WTC11 (cell line): ENCODE results near the gene KAT7. TPM values are rescaled to one million over a fixed set of nuclear protein-coding genes. Genes with fewer than 3 reads are reported as not detected.

Source experiments
- ATAC-seq: fragments of 200-7000 bp; cut with Tn5 transposase; 2 replicates; pipeline ENCODE4 v1.10.0; 2021; ENCODE audit warnings: mild to moderate bottlenecking, moderate library complexity
- CTCF ChIA-PET: fragments of 300-600 bp; sonication (Branson Sonifier 250); formaldehyde crosslinking; loops from one replicate; lab custom pipeline; 2021; ENCODE audit warnings: antibody characterized with exemption; lab: Charles Lee
- POLR2A ChIA-PET: fragments of 350-600 bp; sonication (Branson Sonifier 250); formaldehyde crosslinking; loops from one replicate; lab custom pipeline; 2021; ENCODE audit warnings: antibody characterized with exemption; lab: Charles Lee
- DNase-seq: peaks from one replicate; pipeline ENCODE4 v3.0.0; 2021; ENCODE audit warnings: low spot score
- H3K27ac Mint-ChIP-seq: 2 replicates; pipeline ENCODE4 v1.8.0; 2021; ENCODE audit warnings: mixed read lengths
- H3K27me3 Mint-ChIP-seq: 2 replicates; pipeline ENCODE4 v1.8.0; 2021; ENCODE audit warnings: low read depth, mild to moderate bottlenecking, moderate library complexity, mixed read lengths
- H3K36me3 Mint-ChIP-seq: 2 replicates; pipeline ENCODE4 v1.8.0; 2021; ENCODE audit warnings: mixed read lengths
- H3K4me1 Mint-ChIP-seq: 2 replicates; pipeline ENCODE4 v1.8.0; 2022; ENCODE audit warnings: mixed read lengths
- H3K4me3 Mint-ChIP-seq: 2 replicates; pipeline ENCODE4 v1.8.0; 2021; ENCODE audit warnings: mild to moderate bottlenecking, moderate library complexity, mixed read lengths
- H3K9me3 Mint-ChIP-seq: 2 replicates; pipeline ENCODE4 v1.8.0; 2021; ENCODE audit warnings: mixed read lengths
- CTCF ChIP-seq: fragments of 200-600 bp; IDR thresholded peaks from 2 replicates; pipeline ENCODE4 v1.8.0; 2022; ENCODE audit warnings: antibody characterized with exemption
- FOXK1 ChIP-seq: sonication (generic); formaldehyde crosslinking; IDR thresholded peaks from 2 replicates; pipeline ENCODE4 v1.8.0; 2022; ENCODE audit warnings: mild to moderate bottlenecking, moderate library complexity, missing genetic modification reagents
- MXD4 ChIP-seq: fragments of 250-450 bp; sonication (Bioruptor Pico); IDR thresholded peaks from 2 replicates; pipeline ENCODE4 v1.8.0; 2021; ENCODE audit warnings: mild to moderate bottlenecking, moderate library complexity, borderline replicate concordance
- MYBL2 ChIP-seq: sonication (generic); formaldehyde crosslinking; IDR thresholded peaks from 2 replicates; pipeline ENCODE4 v1.8.1; 2023; ENCODE audit warnings: mild to moderate bottlenecking, moderate library complexity, missing genetic modification reagents
- NFYB ChIP-seq: sonication (generic); formaldehyde crosslinking; conservative IDR thresholded peaks from 2 replicates; pipeline ENCODE4 v1.8.0; 2022; ENCODE audit warnings: low read depth, missing genetic modification reagents
- TEAD4 ChIP-seq: sonication (generic); formaldehyde crosslinking; IDR thresholded peaks from 2 replicates; pipeline ENCODE4 v1.8.0; 2022; ENCODE audit warnings: mild to moderate bottlenecking, missing genetic modification reagents
- total RNA-seq: library from RNA; stranded (reverse); gene quantifications from 3 replicates; pipeline ENCODE4 v1.2.3, GENCODE V29; 2021
- TF ChIP-seq, protein P1 (sequence below): sonication (generic); formaldehyde crosslinking; conservative IDR thresholded peaks from 2 replicates; pipeline ENCODE4 v1.8.1; 2022; ENCODE audit warnings: mild to moderate bottlenecking, missing genetic modification reagents
- TF ChIP-seq, protein P2 (sequence below): sonication (generic); formaldehyde crosslinking; IDR thresholded peaks from 2 replicates; pipeline ENCODE4 v1.8.1; 2022; ENCODE audit warnings: missing genetic modification reagents, borderline replicate concordance
- TF ChIP-seq, protein P3 (sequence below): sonication (generic); formaldehyde crosslinking; IDR thresholded peaks from 2 replicates; pipeline ENCODE4 v1.8.1; 2022; ENCODE audit warnings: low read depth, missing genetic modification reagents, borderline replicate concordance
- TF ChIP-seq, protein P4 (sequence below): sonication (generic); formaldehyde crosslinking; IDR thresholded peaks from 2 replicates; pipeline ENCODE4 v1.8.0; 2022; ENCODE audit warnings: mild to moderate bottlenecking, missing genetic modification reagents

The KAT7 gene
- total RNA-seq, 1 experiment from 2014 or later = 199 TPM

DNA sequence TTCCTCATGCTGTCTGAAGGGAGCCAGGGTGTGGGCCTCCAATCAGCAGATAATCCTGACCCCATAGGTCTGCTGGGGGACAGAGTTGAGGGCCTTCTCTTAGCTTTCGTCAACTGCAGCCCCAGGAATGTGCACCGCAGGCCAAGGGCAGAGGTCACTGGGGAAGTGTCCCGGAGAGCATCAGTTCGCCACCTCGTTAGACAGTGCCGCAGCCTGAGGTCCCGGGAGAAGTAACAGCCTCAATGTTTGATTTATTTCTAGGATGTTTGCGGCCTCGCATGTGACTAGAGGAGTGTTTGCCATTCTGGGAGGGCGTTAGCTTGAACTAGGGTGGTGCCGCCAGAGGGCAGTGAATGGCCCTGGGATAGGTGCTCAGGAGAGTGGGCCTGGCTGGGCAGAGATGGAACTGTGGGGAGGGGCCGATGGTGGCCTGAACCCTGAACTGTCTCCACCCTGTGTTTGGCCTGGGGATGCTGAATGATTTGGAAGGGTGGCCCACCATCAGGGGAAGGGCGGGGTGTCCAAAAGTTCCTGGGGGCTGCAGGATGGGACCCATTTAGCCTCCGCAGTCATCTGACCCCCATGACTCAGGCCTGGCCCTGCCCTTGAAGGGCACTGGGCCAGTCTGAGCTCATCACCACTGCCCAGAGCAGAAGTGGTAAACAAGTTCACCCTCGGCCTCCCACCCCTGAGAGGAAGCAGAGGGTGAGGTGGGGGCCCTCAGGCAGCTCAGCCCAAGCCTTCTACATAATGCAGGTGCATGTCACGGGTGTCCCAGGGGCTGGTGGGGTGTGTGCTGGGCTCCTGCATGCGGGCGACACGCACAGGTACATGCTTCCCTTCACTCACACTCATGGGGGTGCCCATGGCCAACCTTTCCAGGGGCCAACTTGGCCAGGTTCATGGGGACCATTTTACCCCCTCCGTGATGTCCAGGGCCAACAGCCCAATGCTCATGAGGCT, 71.8 kb downstream of the KAT7 start:
- H3K9me3 Mint-ChIP-seq = no peaks in the 10 kb centered on the region
- H3K4me3 Mint-ChIP-seq = no peak overlapping the region
- H3K4me1 Mint-ChIP-seq = peaks cover 32% of the 10 kb centered on the region
- ChIA-PET POLR2A (interaction anchor here (1.0 to 1.9 kb wide), 2 partner anchors 15 to 137 kb away, joined by 3 to 4 read pairs; no protein-coding TSS in a partner anchor), CTCF (interaction anchor here (0.6 to 5.6 kb wide), 19 partner anchors 9 to 303 kb away, joined by 3 to 269 read pairs (median 4); partner anchors contain the start of genes DLX3 and ITGA3)
- peak; percentile 73 for ATAC-seq
- H3K27ac Mint-ChIP-seq = peak overlapping the region; percentile 14; the same call in 1 of the 2 replicates
- no peaks in the 10 kb centered on the region for H3K36me3 Mint-ChIP-seq
- peaks cover 3% of the 10 kb centered on the region for H3K27me3 Mint-ChIP-seq
- DNase-seq = peak; percentile 49
- TF ChIP-seq TEAD4 (CRISPR knock-in tag) (no peak), NFYB (CRISPR knock-in tag) (no peak), MXD4 (CRISPR knock-in tag) (no peak)
- TF ChIP-seq, protein P1, sequence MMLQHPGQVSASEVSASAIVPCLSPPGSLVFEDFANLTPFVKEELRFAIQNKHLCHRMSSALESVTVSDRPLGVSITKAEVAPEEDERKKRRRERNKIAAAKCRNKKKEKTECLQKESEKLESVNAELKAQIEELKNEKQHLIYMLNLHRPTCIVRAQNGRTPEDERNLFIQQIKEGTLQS (CRISPR knock-in tag) = no peak
- TF ChIP-seq, protein P2, sequence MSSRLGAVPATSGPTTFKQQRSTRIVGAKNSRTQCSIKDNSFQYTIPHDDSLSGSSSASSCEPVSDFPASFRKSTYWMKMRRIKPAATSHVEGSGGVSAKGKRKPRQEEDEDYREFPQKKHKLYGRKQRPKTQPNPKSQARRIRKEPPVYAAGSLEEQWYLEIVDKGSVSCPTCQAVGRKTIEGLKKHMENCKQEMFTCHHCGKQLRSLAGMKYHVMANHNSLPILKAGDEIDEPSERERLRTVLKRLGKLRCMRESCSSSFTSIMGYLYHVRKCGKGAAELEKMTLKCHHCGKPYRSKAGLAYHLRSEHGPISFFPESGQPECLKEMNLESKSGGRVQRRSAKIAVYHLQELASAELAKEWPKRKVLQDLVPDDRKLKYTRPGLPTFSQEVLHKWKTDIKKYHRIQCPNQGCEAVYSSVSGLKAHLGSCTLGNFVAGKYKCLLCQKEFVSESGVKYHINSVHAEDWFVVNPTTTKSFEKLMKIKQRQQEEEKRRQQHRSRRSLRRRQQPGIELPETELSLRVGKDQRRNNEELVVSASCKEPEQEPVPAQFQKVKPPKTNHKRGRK = no peak
- TF ChIP-seq, protein P3, sequence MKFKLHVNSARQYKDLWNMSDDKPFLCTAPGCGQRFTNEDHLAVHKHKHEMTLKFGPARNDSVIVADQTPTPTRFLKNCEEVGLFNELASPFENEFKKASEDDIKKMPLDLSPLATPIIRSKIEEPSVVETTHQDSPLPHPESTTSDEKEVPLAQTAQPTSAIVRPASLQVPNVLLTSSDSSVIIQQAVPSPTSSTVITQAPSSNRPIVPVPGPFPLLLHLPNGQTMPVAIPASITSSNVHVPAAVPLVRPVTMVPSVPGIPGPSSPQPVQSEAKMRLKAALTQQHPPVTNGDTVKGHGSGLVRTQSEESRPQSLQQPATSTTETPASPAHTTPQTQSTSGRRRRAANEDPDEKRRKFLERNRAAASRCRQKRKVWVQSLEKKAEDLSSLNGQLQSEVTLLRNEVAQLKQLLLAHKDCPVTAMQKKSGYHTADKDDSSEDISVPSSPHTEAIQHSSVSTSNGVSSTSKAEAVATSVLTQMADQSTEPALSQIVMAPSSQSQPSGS (CRISPR knock-in tag) = no peak
- TF ChIP-seq, protein P4, sequence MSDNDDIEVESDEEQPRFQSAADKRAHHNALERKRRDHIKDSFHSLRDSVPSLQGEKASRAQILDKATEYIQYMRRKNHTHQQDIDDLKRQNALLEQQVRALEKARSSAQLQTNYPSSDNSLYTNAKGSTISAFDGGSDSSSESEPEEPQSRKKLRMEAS (CRISPR knock-in tag) = no peak

- CTCF ChIA-PET = interaction anchor here (0.5 to 5.6 kb wide), 29 partner anchors 9 to 226 kb away, joined by 3 to 269 read pairs (median 4); partner anchors contain the start of gene DLX3
Measured at GRCh38 chr17:49861150-49861884, 72.8 kb downstream of the KAT7 start.

More at GRCh38 chr17:49861150-49861884, 72.8 kb downstream of the KAT7 start:
- no peak for ATAC-seq
- DNase-seq = no peak
- TF ChIP-seq, protein P4 (CRISPR knock-in tag) = peak; percentile 26; the same call in 1 of the 2 replicates
- TF ChIP-seq MYBL2 (CRISPR knock-in tag) (no peak), CTCF (peak; percentile 80), FOXK1 (CRISPR knock-in tag) (no peak)
- peaks cover 2% of the 10 kb centered on the region; the same call in 1 of the 2 replicates for H3K27me3 Mint-ChIP-seq
- peaks cover 41% of the 10 kb centered on the region for H3K4me1 Mint-ChIP-seq
- H3K9me3 Mint-ChIP-seq = no peaks in the 10 kb centered on the region
- POLR2A ChIA-PET = interaction anchor here (0.9 to 1.9 kb wide), 3 partner anchors 10 to 136 kb away, joined by 3 to 4 read pairs (median 3); partner anchors contain the start of gene DLX3
- no peak overlapping the region for H3K27ac Mint-ChIP-seq
- H3K36me3 Mint-ChIP-seq = no peaks in the 10 kb centered on the region
- H3K4me3 Mint-ChIP-seq = no peak overlapping the region
